Small intestine (tissue), 7 donors: ENCODE results near the gene HNRNPU. TPM values are rescaled to one million over a fixed set of nuclear protein-coding genes. Genes with fewer than 3 reads are reported as not detected.

Source experiments
- DNase-seq, 2 donors: peaks; one replicate each; pipeline versions ENCODE4 v3.0.0 to v3.0.0-alpha.2; 2013
- FAIRE-seq: peaks from 2 replicates; lab custom pipeline; 2012; peaks lifted over from hg19 to GRCh38; lab: Jason Lieb, UNC
- H3K27ac ChIP-seq, 3 donors: one replicate each; pipeline ENCODE4 v1.5.1; 2013; ENCODE audit warnings: low read length in 2 of 3, mild to moderate bottlenecking in 2 of 3, control low read depth in 1 of 3, inconsistent platforms in 1 of 3, low read depth in 1 of 3, moderate library complexity in 1 of 3
- H3K27me3 ChIP-seq, 3 donors: one replicate each; pipeline ENCODE4 v1.6.1; 2013; ENCODE audit warnings: low read length in 3 of 3, inconsistent platforms in 1 of 3; ENCODE audit not compliant: control insufficient read depth in 3 of 3, insufficient read depth in 3 of 3
- H3K36me3 ChIP-seq, 3 donors: one replicate each; pipeline ENCODE4 v1.6.1; 2013; ENCODE audit warnings: low read length in 3 of 3, inconsistent platforms in 1 of 3, low read depth in 1 of 3, mild to moderate bottlenecking in 1 of 3, moderate library complexity in 1 of 3; ENCODE audit not compliant: control insufficient read depth in 3 of 3, insufficient read depth in 2 of 3
- H3K4me1 ChIP-seq, 3 donors: one replicate each; pipeline ENCODE4 v1.6.1; 2013; ENCODE audit warnings: low read length in 2 of 3, inconsistent platforms in 1 of 3, low read depth in 1 of 3, mild to moderate bottlenecking in 1 of 3, moderate library complexity in 1 of 3; ENCODE audit not compliant: control insufficient read depth in 3 of 3, insufficient read depth in 2 of 3
- H3K4me3 ChIP-seq, 3 donors: one replicate each; pipeline ENCODE4 v1.5.1; 2013; ENCODE audit warnings: low read length in 3 of 3, control low read depth in 1 of 3, inconsistent platforms in 1 of 3, low read depth in 1 of 3, mild to moderate bottlenecking in 1 of 3, moderate library complexity in 1 of 3
- H3K9me3 ChIP-seq, 2 donors: one replicate each; pipeline ENCODE4 v1.6.1; 2013; ENCODE audit warnings: low read depth in 1 of 2, low read length in 1 of 2; ENCODE audit not compliant: control insufficient read depth in 2 of 2, insufficient read depth in 1 of 2
- WGBS, 3 donors: extraction: QIAGEN DNeasy Blood & Tissue Kit; methylation state at CpG; one replicate each; pipeline ENCODE4 v1.1.7; 2013; 5-methylcytosine and 5-hydroxymethylcytosine counted together
- polyA plus RNA-seq, 4 donors: library from polyadenylated mRNA; stranded (reverse) in 3 of 4; unstranded in 1 of 4; fragments of 200-250 nt in 3 of 4; fragments of 120-200 nt in 1 of 4; gene quantifications; one replicate each; pipeline versions ENCODE4 v1.2.1 to v1.2.3, GENCODE V29; 2013
- donor health status: healthy with polysubstance abuse.
- donor health status: control.
- donor health status: control.
- donor health status: Bipolar disorder and iron deficiency.
- donor health status: healthy.

Gene HNRNPU
- polyA plus RNA-seq, 4 donors: 84.8 to 395 (median 151) TPM

- FAIRE-seq (no peak), DNase-seq (no peak)
- no peak overlapping the region for H3K27ac ChIP-seq
- 32 to 49% (median 43%) methylated on average over 9 of the region's 9 CpGs for WGBS, 3 donors
- H3K36me3 ChIP-seq: peaks cover 14 to 25% (median 21%) of the 10 kb centered on the region in 3 donors
- no peaks in the 10 kb centered on the region for H3K9me3 ChIP-seq
- peaks cover 4 to 17% (median 7%) of the 10 kb centered on the region in 3 donors for H3K4me1 ChIP-seq
- H3K27me3 ChIP-seq: no peaks in the 10 kb centered on the region
- H3K4me3 ChIP-seq: peak overlapping the region in 1 of 3 donors; percentile 17
Observed at GRCh38 chr1:244860078-244860477, 4.3 kb downstream of the HNRNPU start.

DNA sequence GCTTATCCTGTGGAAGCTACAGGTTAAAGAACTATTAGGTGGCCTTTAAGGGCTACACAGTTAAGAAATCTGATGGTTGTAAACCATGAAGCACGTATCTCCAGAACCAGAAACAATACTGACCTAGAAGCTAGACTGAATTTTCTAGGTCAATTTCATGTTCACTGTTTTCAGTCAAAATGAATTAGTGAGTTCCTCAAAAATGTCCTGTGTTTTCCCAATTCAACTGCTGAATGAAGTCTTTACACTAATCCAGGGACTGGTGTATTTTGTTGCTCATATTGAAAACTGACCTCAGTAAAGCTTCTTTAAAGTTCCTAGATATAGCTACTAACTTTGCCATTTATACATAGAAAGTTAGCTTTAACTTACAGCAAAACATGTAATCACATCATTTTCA lies 6.0 kb downstream of the HNRNPU start:
- no peaks in the 10 kb centered on the region for H3K9me3 ChIP-seq
- H3K27ac ChIP-seq: no peak overlapping the region
- peaks cover 4 to 16% (median 7%) of the 10 kb centered on the region in 3 donors for H3K4me1 ChIP-seq
- H3K4me3 ChIP-seq: no peak overlapping the region
- no peaks in the 10 kb centered on the region for H3K27me3 ChIP-seq
- WGBS, 3 donors: 45 to 62% (median 51%) methylated on average over 1 of the region's 1 CpG
- DNase-seq: no peak
- FAIRE-seq: no peak
- peaks cover 17 to 27% (median 21%) of the 10 kb centered on the region in 3 donors for H3K36me3 ChIP-seq

DNA sequence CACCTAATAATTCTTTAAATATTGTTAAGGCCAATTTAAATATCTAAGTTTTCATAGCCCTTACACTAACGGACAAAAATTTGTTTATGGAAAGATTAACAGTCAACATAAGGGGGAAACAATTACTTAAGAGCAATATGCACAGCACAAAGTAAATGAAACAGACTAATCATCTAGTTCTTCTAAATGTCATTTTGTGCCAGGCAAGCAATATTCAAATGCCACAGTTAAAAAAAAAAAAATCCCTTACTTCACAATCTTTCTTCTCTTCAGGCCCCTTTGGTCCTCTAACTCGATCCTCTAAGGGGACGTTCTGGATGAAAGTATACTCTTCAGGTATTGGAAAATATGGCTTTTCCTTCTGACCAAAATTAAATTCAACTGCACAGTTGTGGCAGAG lies 6.6 kb downstream of the HNRNPU start:
- Histone ChIP-seq H3K27me3 (no peaks in the 10 kb centered on the region), H3K4me3 (no peak overlapping the region), H3K27ac (no peak overlapping the region), H3K9me3 (no peaks in the 10 kb centered on the region), H3K36me3 (peaks cover 19 to 27% (median 21%) of the 10 kb centered on the region in 3 donors), H3K4me1 (peaks cover 4 to 16% (median 7%) of the 10 kb centered on the region in 3 donors)
- FAIRE-seq (no peak), DNase-seq (no peak)
- 64 to 72% (median 67%) methylated on average over 3 of the region's 3 CpGs for WGBS, 3 donors

- FAIRE-seq (no peak), DNase-seq (no peak)
- no peak overlapping the region for H3K27ac ChIP-seq
- no peaks in the 10 kb centered on the region for H3K27me3 ChIP-seq
- H3K36me3 ChIP-seq: peaks cover 21 to 29% (median 23%) of the 10 kb centered on the region in 3 donors
- H3K9me3 ChIP-seq: no peaks in the 10 kb centered on the region
- H3K4me1 ChIP-seq: peaks cover 0 to 15% (median under 1%) of the 10 kb centered on the region in 3 donors
- no peak overlapping the region for H3K4me3 ChIP-seq
- WGBS, 3 donors: 57 to 68% (median 59%) methylated on average over 7 of the region's 7 CpGs
Observed at GRCh38 chr1:244854865-244855578, 9.3 kb downstream of the HNRNPU start.

DNA sequence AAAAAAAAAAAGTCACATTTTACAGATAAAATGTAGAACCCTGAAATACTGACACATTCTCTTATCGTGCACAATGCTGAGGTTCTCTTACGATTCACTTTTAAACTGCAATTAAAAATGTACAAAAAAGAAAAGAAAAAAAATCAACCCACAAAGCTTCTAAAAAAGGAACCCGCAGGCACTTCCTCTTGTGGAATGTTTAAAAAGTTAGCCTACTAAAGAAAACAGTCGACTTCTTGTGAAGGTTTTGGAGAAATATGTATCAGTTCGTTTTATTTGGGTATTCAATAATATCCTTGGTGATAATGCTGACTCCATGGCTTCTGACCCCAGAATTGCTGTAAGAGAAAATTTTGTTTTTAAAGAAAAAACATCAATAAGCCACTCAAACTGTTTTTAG lies 10.2 kb downstream of the HNRNPU start:
- H3K27ac ChIP-seq: no peak overlapping the region
- no peak for DNase-seq
- no peaks in the 10 kb centered on the region for H3K9me3 ChIP-seq
- 45 to 71% (median 56%) methylated on average over 5 of the region's 5 CpGs for WGBS, 3 donors
- H3K4me3 ChIP-seq: no peak overlapping the region
- peaks cover 18 to 23% (median 21%) of the 10 kb centered on the region in 3 donors for H3K36me3 ChIP-seq
- no peaks in the 10 kb centered on the region for H3K27me3 ChIP-seq
- peak; percentile 33 for FAIRE-seq
- H3K4me1 ChIP-seq: peaks cover 0 to 9% (median 0%) of the 10 kb centered on the region in 3 donors

DNA sequence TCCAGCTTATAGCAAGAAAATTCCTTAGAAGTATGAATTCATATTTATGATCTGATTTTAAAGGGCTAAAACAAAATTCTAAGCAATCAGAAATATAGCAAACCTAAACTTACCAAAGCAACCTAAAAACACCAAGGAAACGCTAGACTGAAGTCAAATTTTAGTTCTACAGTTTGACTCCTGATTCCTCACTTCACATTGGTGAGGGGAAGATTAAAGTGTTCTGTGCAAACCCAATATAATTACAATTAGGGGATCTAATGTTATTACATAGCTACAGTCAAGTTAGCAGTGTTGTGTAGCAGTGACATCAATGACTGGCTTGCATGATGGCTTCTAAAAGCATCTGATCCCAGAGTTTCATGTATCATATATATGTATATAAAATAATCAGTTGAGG lies 11.6 kb downstream of the HNRNPU start:
- no peak for DNase-seq
- 88 to 100% (median 92%) methylated on average over 1 of the region's 1 CpG for WGBS, 3 donors
- Histone ChIP-seq H3K4me3 (no peak overlapping the region), H3K27ac (no peak overlapping the region), H3K9me3 (no peaks in the 10 kb centered on the region), H3K4me1 (peaks cover 0 to 5% (median 0%) of the 10 kb centered on the region in 3 donors), H3K27me3 (no peaks in the 10 kb centered on the region), H3K36me3 (peaks cover 15 to 16% (median 15%) of the 10 kb centered on the region in 3 donors)
- no peak for FAIRE-seq

DNA sequence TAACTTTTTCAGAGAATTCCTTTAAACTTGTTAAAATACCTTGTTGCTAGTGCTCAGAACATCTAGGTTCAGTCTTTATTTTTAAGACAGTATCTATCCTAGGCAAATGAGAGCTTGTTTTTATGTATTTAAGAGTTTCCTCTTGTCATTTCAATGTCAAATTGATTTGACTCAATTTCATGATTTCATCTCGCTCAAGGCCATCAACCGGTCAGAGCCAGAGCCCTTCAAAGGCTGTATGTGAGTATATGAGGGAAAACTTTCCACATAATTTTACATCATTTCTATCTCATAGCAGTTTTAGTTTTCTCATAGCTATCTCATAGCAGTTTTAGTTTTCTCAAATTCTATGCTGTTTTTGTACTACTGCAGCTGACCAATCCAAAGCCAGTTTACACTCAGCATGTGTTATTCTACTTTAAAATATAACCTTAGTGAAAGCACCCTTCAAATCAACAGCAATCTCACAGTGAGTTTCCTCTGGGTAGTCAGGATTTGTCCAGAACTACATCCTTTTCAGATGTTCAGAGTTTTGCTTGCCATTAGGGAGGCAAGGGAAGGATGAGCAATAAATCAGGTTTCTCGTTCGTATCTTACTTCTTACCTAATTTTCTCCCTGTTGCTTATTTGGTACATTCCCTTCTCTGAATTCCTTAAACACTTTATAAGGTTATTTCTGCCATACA lies 12.7 kb downstream of the HNRNPU start:
- no peak overlapping the region for H3K4me3 ChIP-seq
- H3K9me3 ChIP-seq: no peaks in the 10 kb centered on the region
- no peak overlapping the region for H3K27ac ChIP-seq
- H3K36me3 ChIP-seq: peaks cover 10 to 16% (median 13%) of the 10 kb centered on the region in 3 donors
- DNase-seq (no peak), FAIRE-seq (no peak)
- WGBS, 3 donors: 90 to 95% (median 92%) methylated on average over 4 of the region's 4 CpGs
- peaks cover 0 to 5% (median 0%) of the 10 kb centered on the region in 3 donors for H3K4me1 ChIP-seq
- no peaks in the 10 kb centered on the region for H3K27me3 ChIP-seq

DNA sequence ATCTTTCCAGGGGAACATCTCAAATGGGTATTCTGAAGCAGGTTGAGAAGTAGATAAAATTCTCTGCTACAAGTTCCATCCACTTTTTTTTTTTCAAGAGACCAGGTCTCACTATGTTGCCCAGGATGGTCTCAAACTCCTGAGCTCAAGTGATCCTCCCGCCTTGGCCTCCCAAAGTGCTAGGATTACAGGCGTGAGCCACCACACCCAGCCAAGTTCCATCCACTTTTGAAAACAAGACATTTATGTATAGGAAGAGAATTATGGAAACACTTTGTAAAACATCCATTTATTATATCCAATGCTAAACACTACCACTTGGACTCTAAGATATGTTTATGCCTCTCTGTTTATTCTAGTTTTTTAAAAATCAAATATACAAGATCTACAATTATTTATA lies 13.4 kb downstream of the HNRNPU start:
- Histone ChIP-seq H3K9me3 (no peaks in the 10 kb centered on the region), H3K36me3 (peaks cover 11 to 13% (median 11%) of the 10 kb centered on the region in 3 donors), H3K4me3 (no peak overlapping the region), H3K27ac (no peak overlapping the region), H3K27me3 (no peaks in the 10 kb centered on the region), H3K4me1 (peaks cover 0 to 5% (median 0%) of the 10 kb centered on the region in 3 donors)
- 90 to 98% (median 94%) methylated on average over 2 of the region's 2 CpGs for WGBS, 3 donors
- DNase-seq (no peak), FAIRE-seq (no peak)
